ENCODE data around the gene ZC3H12A.
"Not testable (repeated sequence)": the region's sequence is repeated elsewhere in the genome, so short reads cannot be mapped to it uniquely, and the experiment has no call there.

Gene ZC3H12A

GRCh38 chr1:37514350-37515184 is 40.2 kb downstream of the ZC3H12A start, which contains the start of gene MEAF6:
MEAF6 (minus strand) TSS chr1:37514766; CDS start chr1:37514746, 20 bp downstream.
- peak within 1 kb of the TSS; percentile 67 to 82 for H3K4me3 ChIP-seq (replicated peaks in 1 of 2; ENCODE audit: low read depth in 2 of 2, low read length in 2 of 2)
- TF ChIP-seq CTCF (IDR thresholded peaks at IDR 0.05; ENCODE audit: low read depth, low read length): no peak
- DNase-seq (ENCODE audit: low read depth in 2 of 2): peak; percentile 80 to 86

- DNase-seq (ENCODE audit: low read depth in 2 of 2): no peak
- no peak for TF ChIP-seq CTCF (IDR thresholded peaks at IDR 0.05; ENCODE audit: low read depth, low read length)
- peak overlapping the region; percentile 67 to 82 for H3K4me3 ChIP-seq (replicated peaks in 1 of 2; ENCODE audit: low read depth in 2 of 2, low read length in 2 of 2)
These were observed 41.0 kb downstream of the ZC3H12A start for GRCh38 chr1:37515185-37516034.

- DNase-seq (ENCODE audit: low read depth in 2 of 2): no peak
These were observed 43.2 kb downstream of the ZC3H12A start for GRCh38 chr1:37517569-37517968.

GRCh38 chr1:37518241-37518640 is 43.9 kb downstream of the ZC3H12A start:
- not testable (repeated sequence) for DNase-seq (ENCODE audit: low read depth in 2 of 2)

More at GRCh38 chr1:37517569-37517968, 43.2 kb downstream of the ZC3H12A start:
- TF ChIP-seq CTCF (IDR thresholded peaks at IDR 0.05; ENCODE audit: low read depth, low read length): no peak
- no peak overlapping the region for H3K4me3 ChIP-seq (replicated peaks in 1 of 2; ENCODE audit: low read depth in 2 of 2, low read length in 2 of 2)

GRCh38 chr1:37518929-37519328 is 44.5 kb downstream of the ZC3H12A start:
- not testable (repeated sequence) for DNase-seq (ENCODE audit: low read depth in 2 of 2); H3K4me3 ChIP-seq (replicated peaks in 1 of 2; ENCODE audit: low read depth in 2 of 2, low read length in 2 of 2)

More at GRCh38 chr1:37518241-37518640, 43.9 kb downstream of the ZC3H12A start:
- H3K4me3 ChIP-seq (replicated peaks in 1 of 2; ENCODE audit: low read depth in 2 of 2, low read length in 2 of 2): not testable (repeated sequence)

GRCh38 chr1:37519613-37520012 is 45.2 kb downstream of the ZC3H12A start:
- no peak for DNase-seq (ENCODE audit: low read depth in 2 of 2)
- no peak overlapping the region for H3K4me3 ChIP-seq (replicated peaks in 1 of 2; ENCODE audit: low read depth in 2 of 2, low read length in 2 of 2)
- TF ChIP-seq CTCF (IDR thresholded peaks at IDR 0.05; ENCODE audit: low read depth, low read length): no peak

- not testable (repeated sequence) for DNase-seq (ENCODE audit: low read depth in 2 of 2); H3K4me3 ChIP-seq (replicated peaks in 1 of 2; ENCODE audit: low read depth in 2 of 2, low read length in 2 of 2)
These were observed 55.5 kb downstream of the ZC3H12A start for GRCh38 chr1:37529888-37530287.

- H3K4me3 ChIP-seq (replicated peaks in 1 of 2; ENCODE audit: low read depth in 2 of 2, low read length in 2 of 2); DNase-seq (ENCODE audit: low read depth in 2 of 2): not testable (repeated sequence)
These were observed 58.2 kb downstream of the ZC3H12A start for GRCh38 chr1:37532418-37533156.

Measured in cardiac fibroblast (primary cell).